KMS-11 (cell line): Measurements from ENCODE around the gene GSDMA.

Experiments
- H2AFZ ChIP-seq: fragments of 200-600 bp; sonication (generic); 2 replicates; pipeline ENCODE4 v1.6.1; 2016; ENCODE audit warnings: antibody characterized with exemption, mixed run types, low read depth
- H3K27ac ChIP-seq: fragments of 200-600 bp; sonication (generic); 2 replicates; pipeline ENCODE4 v1.6.1; 2016; ENCODE audit warnings: mild to moderate bottlenecking, mixed run types
- H3K27me3 ChIP-seq: fragments of 200-600 bp; sonication (generic); 2 replicates; pipeline ENCODE4 v1.6.1; 2017; ENCODE audit warnings: mild to moderate bottlenecking, low read depth, mixed run types, moderate library complexity; ENCODE audit not compliant: insufficient read depth
- H3K36me3 ChIP-seq: fragments of 200-600 bp; sonication (generic); 2 replicates; pipeline ENCODE4 v1.6.1; 2017; ENCODE audit warnings: mild to moderate bottlenecking, mixed run types; ENCODE audit not compliant: insufficient read depth
- H3K4me1 ChIP-seq: fragments of 200-600 bp; sonication (generic); 2 replicates; pipeline ENCODE4 v1.6.1; 2016; ENCODE audit warnings: mild to moderate bottlenecking, low read depth, mixed run types; ENCODE audit not compliant: poor library complexity, severe bottlenecking
- H3K4me2 ChIP-seq: fragments of 200-600 bp; sonication (generic); 2 replicates; pipeline ENCODE4 v1.7.0; 2016; ENCODE audit warnings: mild to moderate bottlenecking, mixed run types
- H3K4me3 ChIP-seq: fragments of 200-600 bp; sonication (generic); IDR thresholded peaks from 2 replicates; pipeline ENCODE4 v1.6.1; 2017; ENCODE audit warnings: low read depth, low read length, mixed read lengths; ENCODE audit not compliant: insufficient read depth
- H3K79me2 ChIP-seq: fragments of 200-600 bp; sonication (generic); 2 replicates; pipeline ENCODE4 v1.6.1; 2016; ENCODE audit warnings: low read depth, mixed run types; ENCODE audit not compliant: insufficient read depth
- H3K9ac ChIP-seq: fragments of 200-600 bp; sonication (generic); 2 replicates; pipeline ENCODE4 v1.6.1; 2016; ENCODE audit warnings: mild to moderate bottlenecking, mixed run types
- H4K20me1 ChIP-seq: fragments of 200-600 bp; sonication (generic); 2 replicates; pipeline ENCODE4 v1.6.1; 2016; ENCODE audit warnings: mild to moderate bottlenecking, mixed run types; ENCODE audit not compliant: insufficient read depth
- CTCF ChIP-seq: fragments of 200-600 bp; sonication (generic); conservative IDR thresholded peaks from 2 replicates; pipeline ENCODE4 v1.6.1; 2017; ENCODE audit warnings: low read depth, mild to moderate bottlenecking, antibody characterized with exemption, low read length, moderate library complexity, mixed read lengths

GSDMA gene

GRCh38 chr17:39988206-39988810, 25.5 kb downstream of the GSDMA start:
- H3K27me3 ChIP-seq, result no peaks in the 10 kb centered on the region
- peaks cover 2% of the 10 kb centered on the region for H3K4me1 ChIP-seq
- H3K4me3 ChIP-seq, result no peak overlapping the region
- H3K4me2 ChIP-seq, result no peak overlapping the region
- H3K9ac ChIP-seq, result no peak overlapping the region
- no peak overlapping the region for H2AFZ ChIP-seq
- peaks cover 37% of the 10 kb centered on the region; the same call in 1 of the 2 replicates for H3K36me3 ChIP-seq
- no peaks in the 10 kb centered on the region for H4K20me1 ChIP-seq
- H3K79me2 ChIP-seq, result peaks cover 19% of the 10 kb centered on the region
- no peak overlapping the region for H3K27ac ChIP-seq
- TF ChIP-seq CTCF, result no peak

- no peaks in the 10 kb centered on the region for H4K20me1 ChIP-seq
- H3K27me3 ChIP-seq, result no peaks in the 10 kb centered on the region
- H3K27ac ChIP-seq, result no peak overlapping the region
- no peaks in the 10 kb centered on the region for H3K79me2 ChIP-seq
- H3K4me2 ChIP-seq, result no peak overlapping the region
- no peaks in the 10 kb centered on the region for H3K4me1 ChIP-seq
- H2AFZ ChIP-seq, result no peak overlapping the region
- TF ChIP-seq CTCF, result no peak
- no peak overlapping the region for H3K4me3 ChIP-seq
- no peak overlapping the region for H3K9ac ChIP-seq
- peaks cover 28% of the 10 kb centered on the region; the same call in 1 of the 2 replicates for H3K36me3 ChIP-seq
These were observed 31.6 kb downstream of the GSDMA start for GRCh38 chr17:39994448-39994847.

DNA sequence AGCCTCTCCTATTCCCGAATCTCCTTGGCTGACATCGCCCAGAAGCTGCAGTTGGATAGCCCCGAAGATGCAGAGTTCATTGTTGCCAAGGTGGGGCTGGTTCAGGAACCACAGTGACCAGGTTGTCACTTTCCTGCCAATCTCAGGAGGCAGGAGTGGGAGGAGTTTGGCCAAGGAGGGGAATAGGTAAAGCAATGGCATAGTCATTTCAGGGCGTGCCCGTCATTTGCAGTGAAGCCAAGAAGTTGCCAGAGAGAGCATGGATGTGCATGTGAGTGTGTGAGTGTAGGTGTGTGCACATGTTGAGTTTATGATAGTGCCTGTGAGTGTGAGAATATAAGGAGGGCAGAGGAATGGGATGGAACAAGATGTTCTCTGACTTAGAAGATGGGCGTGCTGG, 32.6 kb downstream of the GSDMA start:
- H3K36me3 ChIP-seq, result peaks cover 28% of the 10 kb centered on the region; the same call in 1 of the 2 replicates
- no peaks in the 10 kb centered on the region for H4K20me1 ChIP-seq
- H3K4me1 ChIP-seq, result no peaks in the 10 kb centered on the region
- no peak overlapping the region for H3K4me2 ChIP-seq
- H3K9ac ChIP-seq, result no peak overlapping the region
- no peak for TF ChIP-seq CTCF
- no peaks in the 10 kb centered on the region for H3K27me3 ChIP-seq
- no peak overlapping the region for H2AFZ ChIP-seq
- H3K79me2 ChIP-seq, result no peaks in the 10 kb centered on the region
- no peak overlapping the region for H3K4me3 ChIP-seq
- no peak overlapping the region for H3K27ac ChIP-seq

GRCh38 chr17:39996162-39996561, 33.4 kb downstream of the GSDMA start:
- no peak for TF ChIP-seq CTCF
- H3K27me3 ChIP-seq, result no peaks in the 10 kb centered on the region
- no peaks in the 10 kb centered on the region for H3K79me2 ChIP-seq
- H3K36me3 ChIP-seq, result peaks cover 25% of the 10 kb centered on the region; the same call in 1 of the 2 replicates
- no peak overlapping the region for H3K4me2 ChIP-seq
- no peak overlapping the region for H3K4me3 ChIP-seq
- no peak overlapping the region for H2AFZ ChIP-seq
- H4K20me1 ChIP-seq, result no peaks in the 10 kb centered on the region
- H3K9ac ChIP-seq, result no peak overlapping the region
- no peaks in the 10 kb centered on the region for H3K4me1 ChIP-seq
- no peak overlapping the region for H3K27ac ChIP-seq
